ENCODE results near the gene ONECUT2. TPM values are rescaled to one million over a fixed set of nuclear protein-coding genes. Genes with fewer than 3 reads are reported as not detected.

ONECUT2 gene
- total RNA-seq (2014; rRNA removed; shearing (Covaris generic)) (1.7 and 2.2 TPM in 2 replicates), polyA plus RNA-seq (2016; fragmentation: Nextera tagmentation; extraction: Ambion mirVana) (0.68 and 0.82 TPM in 2 replicates)
- long read RNA-seq = 0 reads

DNA sequence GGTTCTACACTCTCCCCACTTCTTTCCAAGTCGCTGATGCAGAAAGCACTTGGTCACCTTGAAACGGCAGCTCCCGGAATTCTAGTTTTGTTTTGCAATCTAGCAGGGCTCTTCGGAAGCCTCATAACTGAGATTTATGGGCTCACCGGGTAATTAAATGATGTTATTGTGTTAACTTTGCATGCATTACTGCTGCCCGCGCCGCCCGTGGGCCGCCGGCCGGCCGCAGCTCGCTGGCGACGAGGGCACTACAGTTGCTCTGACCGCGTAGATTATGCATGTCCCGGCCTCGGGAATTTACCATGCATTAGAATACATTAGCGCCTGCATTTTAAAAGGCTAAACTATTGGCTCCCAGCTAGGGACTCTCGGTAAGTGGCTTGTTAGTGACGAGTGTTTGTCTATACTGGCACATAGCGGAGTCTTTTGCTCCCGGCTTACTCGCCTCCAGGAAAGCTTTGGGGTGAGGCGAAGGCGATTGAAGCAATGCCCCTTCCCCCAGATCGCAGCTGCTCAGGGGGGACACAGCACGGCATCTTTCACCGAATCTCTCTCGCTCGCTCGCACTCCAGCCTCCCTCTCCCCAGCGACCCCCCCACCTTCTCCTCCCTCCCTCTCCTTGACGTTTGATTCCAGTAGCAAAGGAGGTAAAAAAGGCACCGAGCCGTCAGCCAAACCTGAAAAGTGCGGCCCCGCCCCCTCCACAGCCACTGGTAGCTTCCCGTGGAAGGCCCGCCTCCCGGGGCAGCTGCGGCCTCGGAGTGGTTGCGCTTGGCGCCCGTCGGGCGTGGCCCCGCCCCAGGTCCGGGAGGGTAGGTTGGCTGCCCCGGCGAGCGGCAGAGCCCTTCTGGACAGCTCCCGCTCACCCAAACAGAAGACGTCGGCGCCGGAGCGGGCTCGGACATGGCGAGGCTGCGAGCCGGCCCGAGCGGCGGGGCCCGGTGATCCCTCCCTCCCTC, at the start of gene ONECUT2:
Gene ONECUT2, plus strand, starts transcription at position 839 of the 959 bp plus-strand sequence. CDS start 343 bp downstream, outside the sequence.
- no peaks in the 10 kb centered on the region; the same call in 2 of the 3 replicates for H3K36me3 Mint-ChIP-seq (ENCODE audit: low read depth)
- H3K27me3 Mint-ChIP-seq (ENCODE audit: insufficient read depth, low read depth, poor library complexity) = peaks cover 97% of the 10 kb centered on the region
- Histone ChIP-seq H2AFZ (peak within 1 kb of the TSS; percentile 94; the same call in 1 of the 2 replicates), H3K36me3 (ENCODE audit: insufficient read depth) (no peaks in the 10 kb centered on the region), H3K79me2 (replicated peaks; ENCODE audit: insufficient read depth) (no peaks in the 10 kb centered on the region), H4K20me1 (replicated peaks; ENCODE audit: insufficient read depth) (peaks cover 27% of the 10 kb centered on the region), H3K4me2 (peak within 1 kb of the TSS; percentile 97), H3K4me1 (ENCODE audit: insufficient read depth) (peaks cover 68% of the 10 kb centered on the region), H3F3A (replicated peaks; ENCODE audit: low read depth) (peaks cover 64% of the 10 kb centered on the region), H3K9me2 (ENCODE audit: insufficient read depth) (no peaks in the 10 kb centered on the region), H3K4me3 (peak within 1 kb of the TSS; percentile 71), H3K27me3 (ENCODE audit: insufficient read depth) (peaks cover 93% of the 10 kb centered on the region), H3K27ac (ENCODE audit: low read depth) (no peak within 1 kb of the TSS)
- no peak within 1 kb of the TSS for H3K27ac Mint-ChIP-seq
- no peak for TF ChIP-seq STAT1 (IDR thresholded peaks at IDR 0.05; ENCODE audit: unreplicated experiment)
- peak; percentile 74 for TF ChIP-seq EZH2 (IDR thresholded peaks at IDR 0.05; ENCODE audit: low read depth, unreplicated experiment)
- TF ChIP-seq, protein P1, sequence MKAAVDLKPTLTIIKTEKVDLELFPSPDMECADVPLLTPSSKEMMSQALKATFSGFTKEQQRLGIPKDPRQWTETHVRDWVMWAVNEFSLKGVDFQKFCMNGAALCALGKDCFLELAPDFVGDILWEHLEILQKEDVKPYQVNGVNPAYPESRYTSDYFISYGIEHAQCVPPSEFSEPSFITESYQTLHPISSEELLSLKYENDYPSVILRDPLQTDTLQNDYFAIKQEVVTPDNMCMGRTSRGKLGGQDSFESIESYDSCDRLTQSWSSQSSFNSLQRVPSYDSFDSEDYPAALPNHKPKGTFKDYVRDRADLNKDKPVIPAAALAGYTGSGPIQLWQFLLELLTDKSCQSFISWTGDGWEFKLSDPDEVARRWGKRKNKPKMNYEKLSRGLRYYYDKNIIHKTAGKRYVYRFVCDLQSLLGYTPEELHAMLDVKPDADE (IDR thresholded peaks at IDR 0.05) = no peak
- TF ChIP-seq, protein P2, sequence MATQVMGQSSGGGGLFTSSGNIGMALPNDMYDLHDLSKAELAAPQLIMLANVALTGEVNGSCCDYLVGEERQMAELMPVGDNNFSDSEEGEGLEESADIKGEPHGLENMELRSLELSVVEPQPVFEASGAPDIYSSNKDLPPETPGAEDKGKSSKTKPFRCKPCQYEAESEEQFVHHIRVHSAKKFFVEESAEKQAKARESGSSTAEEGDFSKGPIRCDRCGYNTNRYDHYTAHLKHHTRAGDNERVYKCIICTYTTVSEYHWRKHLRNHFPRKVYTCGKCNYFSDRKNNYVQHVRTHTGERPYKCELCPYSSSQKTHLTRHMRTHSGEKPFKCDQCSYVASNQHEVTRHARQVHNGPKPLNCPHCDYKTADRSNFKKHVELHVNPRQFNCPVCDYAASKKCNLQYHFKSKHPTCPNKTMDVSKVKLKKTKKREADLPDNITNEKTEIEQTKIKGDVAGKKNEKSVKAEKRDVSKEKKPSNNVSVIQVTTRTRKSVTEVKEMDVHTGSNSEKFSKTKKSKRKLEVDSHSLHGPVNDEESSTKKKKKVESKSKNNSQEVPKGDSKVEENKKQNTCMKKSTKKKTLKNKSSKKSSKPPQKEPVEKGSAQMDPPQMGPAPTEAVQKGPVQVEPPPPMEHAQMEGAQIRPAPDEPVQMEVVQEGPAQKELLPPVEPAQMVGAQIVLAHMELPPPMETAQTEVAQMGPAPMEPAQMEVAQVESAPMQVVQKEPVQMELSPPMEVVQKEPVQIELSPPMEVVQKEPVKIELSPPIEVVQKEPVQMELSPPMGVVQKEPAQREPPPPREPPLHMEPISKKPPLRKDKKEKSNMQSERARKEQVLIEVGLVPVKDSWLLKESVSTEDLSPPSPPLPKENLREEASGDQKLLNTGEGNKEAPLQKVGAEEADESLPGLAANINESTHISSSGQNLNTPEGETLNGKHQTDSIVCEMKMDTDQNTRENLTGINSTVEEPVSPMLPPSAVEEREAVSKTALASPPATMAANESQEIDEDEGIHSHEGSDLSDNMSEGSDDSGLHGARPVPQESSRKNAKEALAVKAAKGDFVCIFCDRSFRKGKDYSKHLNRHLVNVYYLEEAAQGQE (IDR thresholded peaks at IDR 0.05; ENCODE audit: unreplicated experiment) = peak; percentile 59
- TF ChIP-seq ZNF114 (CRISPR knock-in tag; IDR thresholded peaks at IDR 0.05) = no peak
- TF ChIP-seq CREB1 (CRISPR knock-in tag; IDR thresholded peaks at IDR 0.05; ENCODE audit: low read depth) = peak; percentile 60
- TF ChIP-seq JUNB (IDR thresholded peaks at IDR 0.05; ENCODE audit: unreplicated experiment) = peak; percentile 24
- peaks cover 7% of the 10 kb centered on the region; the same call in 1 of the 3 replicates for H3K9me3 Mint-ChIP-seq
- H3K4me3 Mint-ChIP-seq = peak within 1 kb of the TSS; percentile 82
- ATAC-seq (peak; percentile 66), DNase-seq (ENCODE audit: low spot score) (peak; percentile 98)
- peaks cover 72% of the 10 kb centered on the region for H3K4me1 Mint-ChIP-seq

DNA sequence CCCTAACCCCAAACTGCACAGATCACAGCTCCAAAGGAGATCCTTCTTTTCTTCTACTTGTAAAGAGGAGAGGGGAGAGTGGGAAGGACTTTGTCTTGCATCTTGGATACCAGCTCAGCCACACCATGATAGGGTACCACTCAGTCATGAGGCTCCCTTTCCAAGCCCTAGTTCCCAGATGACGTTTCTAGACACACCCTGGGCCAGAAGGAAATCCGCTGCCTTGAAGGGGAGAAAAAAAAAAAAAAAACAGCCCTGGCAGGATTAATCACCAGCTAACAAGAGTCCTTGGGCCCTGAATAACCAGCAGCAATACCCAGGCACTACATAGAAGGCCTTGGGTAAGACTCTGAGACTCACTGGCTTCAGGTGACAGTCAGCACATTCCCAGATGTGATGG, 45.9 kb upstream of the ONECUT2 start:
- Mint-ChIP-seq H3K4me1 (peaks cover 11% of the 10 kb centered on the region; the same call in 2 of the 3 replicates), H3K27me3 (ENCODE audit: insufficient read depth, low read depth, poor library complexity) (no peaks in the 10 kb centered on the region), H3K27ac (no peak overlapping the region), H3K4me3 (no peak overlapping the region), H3K36me3 (ENCODE audit: low read depth) (no peaks in the 10 kb centered on the region), H3K9me3 (no peaks in the 10 kb centered on the region)
- no peak overlapping the region for H3K4me3 ChIP-seq
- no peaks in the 10 kb centered on the region for H4K20me1 ChIP-seq (replicated peaks; ENCODE audit: insufficient read depth)
- H3K36me3 ChIP-seq (ENCODE audit: insufficient read depth) = no peaks in the 10 kb centered on the region
- no peaks in the 10 kb centered on the region for H3K79me2 ChIP-seq (replicated peaks; ENCODE audit: insufficient read depth)
- no peaks in the 10 kb centered on the region for H3K27me3 ChIP-seq (ENCODE audit: insufficient read depth)
- no peak for ATAC-seq
- H3F3A ChIP-seq (replicated peaks; ENCODE audit: low read depth) = no peaks in the 10 kb centered on the region
- no peak overlapping the region for H2AFZ ChIP-seq
- H3K4me2 ChIP-seq = no peak overlapping the region
- H3K27ac ChIP-seq (ENCODE audit: low read depth) = no peak overlapping the region
- H3K4me1 ChIP-seq (ENCODE audit: insufficient read depth) = peaks cover 12% of the 10 kb centered on the region
- DNase-seq (ENCODE audit: low spot score) = no peak
- H3K9me2 ChIP-seq (ENCODE audit: insufficient read depth) = no peaks in the 10 kb centered on the region
- TF ChIP-seq, protein P3, sequence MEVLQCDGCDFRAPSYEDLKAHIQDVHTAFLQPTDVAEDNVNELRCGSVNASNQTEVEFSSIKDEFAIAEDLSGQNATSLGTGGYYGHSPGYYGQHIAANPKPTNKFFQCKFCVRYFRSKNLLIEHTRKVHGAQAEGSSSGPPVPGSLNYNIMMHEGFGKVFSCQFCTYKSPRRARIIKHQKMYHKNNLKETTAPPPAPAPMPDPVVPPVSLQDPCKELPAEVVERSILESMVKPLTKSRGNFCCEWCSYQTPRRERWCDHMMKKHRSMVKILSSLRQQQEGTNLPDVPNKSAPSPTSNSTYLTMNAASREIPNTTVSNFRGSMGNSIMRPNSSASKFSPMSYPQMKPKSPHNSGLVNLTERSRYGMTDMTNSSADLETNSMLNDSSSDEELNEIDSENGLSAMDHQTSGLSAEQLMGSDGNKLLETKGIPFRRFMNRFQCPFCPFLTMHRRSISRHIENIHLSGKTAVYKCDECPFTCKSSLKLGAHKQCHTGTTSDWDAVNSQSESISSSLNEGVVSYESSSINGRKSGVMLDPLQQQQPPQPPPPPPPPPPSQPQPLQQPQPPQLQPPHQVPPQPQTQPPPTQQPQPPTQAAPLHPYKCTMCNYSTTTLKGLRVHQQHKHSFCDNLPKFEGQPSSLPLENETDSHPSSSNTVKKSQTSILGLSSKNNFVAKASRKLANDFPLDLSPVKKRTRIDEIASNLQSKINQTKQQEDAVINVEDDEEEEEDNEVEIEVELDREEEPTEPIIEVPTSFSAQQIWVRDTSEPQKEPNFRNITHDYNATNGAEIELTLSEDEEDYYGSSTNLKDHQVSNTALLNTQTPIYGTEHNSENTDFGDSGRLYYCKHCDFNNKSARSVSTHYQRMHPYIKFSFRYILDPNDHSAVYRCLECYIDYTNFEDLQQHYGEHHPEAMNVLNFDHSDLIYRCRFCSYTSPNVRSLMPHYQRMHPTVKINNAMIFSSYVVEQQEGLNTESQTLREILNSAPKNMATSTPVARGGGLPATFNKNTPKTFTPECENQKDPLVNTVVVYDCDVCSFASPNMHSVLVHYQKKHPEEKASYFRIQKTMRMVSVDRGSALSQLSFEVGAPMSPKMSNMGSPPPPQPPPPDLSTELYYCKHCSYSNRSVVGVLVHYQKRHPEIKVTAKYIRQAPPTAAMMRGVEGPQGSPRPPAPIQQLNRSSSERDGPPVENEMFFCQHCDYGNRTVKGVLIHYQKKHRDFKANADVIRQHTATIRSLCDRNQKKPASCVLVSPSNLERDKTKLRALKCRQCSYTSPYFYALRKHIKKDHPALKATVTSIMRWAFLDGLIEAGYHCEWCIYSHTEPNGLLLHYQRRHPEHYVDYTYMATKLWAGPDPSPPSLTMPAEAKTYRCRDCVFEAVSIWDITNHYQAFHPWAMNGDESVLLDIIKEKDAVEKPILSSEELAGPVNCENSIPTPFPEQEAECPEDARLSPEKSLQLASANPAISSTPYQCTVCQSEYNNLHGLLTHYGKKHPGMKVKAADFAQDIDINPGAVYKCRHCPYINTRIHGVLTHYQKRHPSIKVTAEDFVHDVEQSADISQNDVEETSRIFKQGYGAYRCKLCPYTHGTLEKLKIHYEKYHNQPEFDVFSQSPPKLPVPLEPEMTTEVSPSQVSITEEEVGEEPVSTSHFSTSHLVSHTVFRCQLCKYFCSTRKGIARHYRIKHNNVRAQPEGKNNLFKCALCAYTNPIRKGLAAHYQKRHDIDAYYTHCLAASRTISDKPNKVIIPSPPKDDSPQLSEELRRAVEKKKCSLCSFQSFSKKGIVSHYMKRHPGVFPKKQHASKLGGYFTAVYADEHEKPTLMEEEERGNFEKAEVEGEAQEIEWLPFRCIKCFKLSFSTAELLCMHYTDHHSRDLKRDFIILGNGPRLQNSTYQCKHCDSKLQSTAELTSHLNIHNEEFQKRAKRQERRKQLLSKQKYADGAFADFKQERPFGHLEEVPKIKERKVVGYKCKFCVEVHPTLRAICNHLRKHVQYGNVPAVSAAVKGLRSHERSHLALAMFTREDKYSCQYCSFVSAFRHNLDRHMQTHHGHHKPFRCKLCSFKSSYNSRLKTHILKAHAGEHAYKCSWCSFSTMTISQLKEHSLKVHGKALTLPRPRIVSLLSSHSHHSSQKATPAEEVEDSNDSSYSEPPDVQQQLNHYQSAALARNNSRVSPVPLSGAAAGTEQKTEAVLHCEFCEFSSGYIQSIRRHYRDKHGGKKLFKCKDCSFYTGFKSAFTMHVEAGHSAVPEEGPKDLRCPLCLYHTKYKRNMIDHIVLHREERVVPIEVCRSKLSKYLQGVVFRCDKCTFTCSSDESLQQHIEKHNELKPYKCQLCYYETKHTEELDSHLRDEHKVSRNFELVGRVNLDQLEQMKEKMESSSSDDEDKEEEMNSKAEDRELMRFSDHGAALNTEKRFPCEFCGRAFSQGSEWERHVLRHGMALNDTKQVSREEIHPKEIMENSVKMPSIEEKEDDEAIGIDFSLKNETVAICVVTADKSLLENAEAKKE (CRISPR knock-in tag; IDR thresholded peaks at IDR 0.05) = no peak
- no peak for TF ChIP-seq ZNF331 (CRISPR knock-in tag; IDR thresholded peaks at IDR 0.05; ENCODE audit: low read depth)
